Kidney glomerular epithelial cell (primary cell): ENCODE measurements around the gene MIA.
"Not testable (repeated sequence)": the region's sequence is repeated elsewhere in the genome, so short reads cannot be mapped to it uniquely, and the experiment has no call there.

Source experiments
- DNase-seq: peaks from one replicate; lab custom pipeline; 2025; lab: John Stamatoyannopoulos, UW

MIA gene

DNA sequence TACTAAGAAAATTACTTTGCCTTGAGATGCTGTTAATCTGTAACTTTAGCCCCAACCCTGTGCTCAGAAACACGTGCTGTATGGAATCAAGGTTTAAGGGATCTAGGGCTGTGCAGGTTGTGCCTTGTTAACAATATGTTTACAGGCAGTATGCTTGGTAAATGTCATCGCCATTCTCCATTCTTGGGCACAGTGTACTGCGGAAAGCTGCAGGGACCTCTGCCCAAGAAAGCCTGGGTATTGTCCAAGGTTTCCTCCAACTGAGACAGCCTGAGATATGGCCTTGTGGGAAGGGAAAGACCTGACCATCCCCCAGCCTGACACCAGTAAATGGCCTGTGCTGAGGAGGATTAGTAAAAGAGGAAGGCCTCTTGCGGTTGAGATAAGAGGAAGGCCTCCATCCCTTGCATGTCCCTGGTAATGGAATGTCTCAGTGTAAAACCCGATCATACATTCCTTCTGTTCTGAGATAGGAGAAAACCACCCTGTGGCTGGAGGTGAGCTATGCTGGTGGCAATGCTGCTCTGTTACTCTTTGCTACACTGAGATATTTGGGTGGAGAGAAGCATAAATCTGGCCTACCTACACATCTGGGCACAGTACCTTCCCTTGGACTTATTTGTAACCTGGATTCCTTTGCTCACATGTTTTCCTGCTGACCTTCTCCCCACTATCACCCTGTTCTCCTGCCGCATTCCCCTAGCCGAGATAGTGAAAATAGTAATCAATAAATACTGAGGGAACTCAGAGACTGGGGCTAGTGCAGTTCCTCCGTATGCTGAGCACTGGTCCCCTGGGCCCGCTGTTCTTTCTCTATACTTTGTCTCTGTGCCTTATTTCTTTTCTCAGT is 47.6 kb downstream of the MIA start:
- DNase-seq, result not testable (repeated sequence)

DNA sequence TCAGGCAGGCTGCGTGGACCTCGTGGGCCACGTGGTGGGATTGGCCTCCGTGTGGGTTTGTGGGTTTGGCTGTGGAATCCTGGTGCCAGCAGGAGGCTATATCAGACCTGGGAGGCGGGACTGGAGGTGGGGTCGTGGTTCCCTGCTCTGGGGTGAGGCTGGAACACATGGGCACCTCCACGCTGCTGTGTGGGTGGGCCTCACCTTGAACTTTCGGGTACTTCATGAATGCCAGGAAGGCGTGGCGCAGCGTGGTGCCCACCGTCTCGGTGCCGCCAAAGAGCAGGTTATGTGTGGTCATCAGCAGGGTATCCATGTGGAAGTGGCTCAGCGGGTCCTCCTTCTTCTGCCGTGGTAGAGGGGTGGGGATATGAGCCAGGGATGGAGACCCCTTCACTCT is 49.6 kb downstream of the MIA start:
- not testable (repeated sequence) for DNase-seq

DNA sequence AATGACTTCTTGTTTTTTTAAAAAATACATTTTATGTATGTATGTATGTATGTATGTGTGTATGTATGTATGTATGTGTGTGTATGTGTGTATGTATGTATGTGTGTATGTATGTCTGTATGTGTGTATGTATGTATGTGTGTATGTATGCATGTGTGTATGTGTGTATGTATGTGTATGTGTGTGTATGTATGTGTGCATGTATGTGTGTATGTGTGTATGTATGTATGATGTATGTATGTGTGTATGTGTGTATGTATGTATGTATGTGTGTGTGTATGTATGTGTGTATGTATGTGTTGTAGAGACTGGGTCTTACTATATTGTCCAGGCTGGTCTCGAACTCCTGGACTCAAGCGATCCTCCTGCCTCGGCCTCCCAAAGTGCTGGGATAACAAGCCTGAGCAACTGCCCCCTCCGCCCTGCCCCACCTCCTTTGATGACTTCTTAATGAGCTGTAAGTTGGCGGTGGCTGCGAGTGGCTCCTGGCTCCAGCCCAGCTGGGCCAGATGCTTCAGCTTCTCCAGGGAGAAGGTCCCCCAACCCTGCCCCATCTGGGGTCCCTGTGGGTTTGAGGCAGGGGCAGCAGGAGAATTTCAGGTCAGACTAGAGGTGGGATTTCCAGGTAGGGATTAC is 50.3 kb downstream of the MIA start:
- DNase-seq, result not testable (repeated sequence)

- DNase-seq, result not testable (repeated sequence)
These were observed 51.0 kb downstream of the MIA start for GRCh38 chr19:40826312-40826698.

- not testable (repeated sequence) for DNase-seq
These were observed 51.5 kb downstream of the MIA start for GRCh38 chr19:40826699-40827385.
